ENCODE data around the gene ZNF473. TPM values are rescaled to one million over a fixed set of nuclear protein-coding genes. Genes with fewer than 3 reads are reported as not detected.

The ZNF473 gene
- total RNA-seq, 1 experiment from 2014 or later = 19.0 TPM

DNA sequence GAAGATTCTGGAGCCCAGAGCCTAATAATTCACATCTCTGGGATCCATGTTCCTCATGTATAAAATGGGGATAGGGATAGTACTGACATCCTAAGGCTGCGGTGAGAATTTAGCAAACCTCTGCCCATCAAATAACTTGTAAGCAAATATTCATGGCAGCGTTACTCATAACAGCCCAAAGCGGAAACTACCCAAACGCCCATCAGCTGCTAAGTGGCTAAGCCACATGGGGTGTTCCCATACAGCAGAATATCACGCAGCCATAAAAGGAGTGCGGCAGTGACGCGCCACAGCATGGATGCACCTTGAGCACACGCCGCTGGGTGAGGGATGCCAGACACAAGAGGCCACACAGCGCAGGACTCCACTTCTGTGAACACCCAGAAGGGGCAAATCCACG, 20.4 kb upstream of the ZNF473 start:
- Histone ChIP-seq H4K8ac (replicated peaks; ENCODE audit: insufficient read length, low read depth, low read length) (no peak overlapping the region), H2BK12ac (ENCODE audit: insufficient read length, low read depth, low read length) (no peak overlapping the region), H3K9ac (ENCODE audit: extremely low read depth, insufficient read length, low read length) (no peak overlapping the region), H3K27me3 (ENCODE audit: insufficient read depth, low read length) (no peaks in the 10 kb centered on the region), H2BK20ac (ENCODE audit: low read depth, low read length, poor library complexity, severe bottlenecking) (no peak overlapping the region), H3K14ac (ENCODE audit: insufficient read depth, low read length) (no peak overlapping the region), H3K79me2 (ENCODE audit: insufficient read depth, low read length) (no peaks in the 10 kb centered on the region), H3K4me1 (ENCODE audit: insufficient read depth, low read length) (no peaks in the 10 kb centered on the region), H3K4me2 (ENCODE audit: insufficient read depth, insufficient read length, low read length) (no peak overlapping the region), H2BK5ac (ENCODE audit: insufficient read length, low read length) (no peak overlapping the region), H4K20me1 (ENCODE audit: control insufficient read depth, insufficient read depth, insufficient read length) (no peaks in the 10 kb centered on the region), H3K79me1 (ENCODE audit: insufficient read depth, low read depth, low read length, poor library complexity, severe bottlenecking) (no peaks in the 10 kb centered on the region), H3K18ac (ENCODE audit: insufficient read length, low read depth, low read length) (no peak overlapping the region), H2BK15ac (ENCODE audit: low read depth, low read length) (no peak overlapping the region), H3K23me2 (ENCODE audit: insufficient read length, low read depth, low read length, poor library complexity, severe bottlenecking) (no peaks in the 10 kb centered on the region), H2AFZ (ENCODE audit: low read length) (no peak overlapping the region), H3T11ph (ENCODE audit: low read length) (no peak overlapping the region), H2AK5ac (ENCODE audit: insufficient read length, low read length) (no peak overlapping the region), H3K27ac (ENCODE audit: insufficient read length, low read depth, low read length) (no peak overlapping the region), H3K9me3 (ENCODE audit: control insufficient read depth, low read depth, low read length) (no peaks in the 10 kb centered on the region), H3K23ac (ENCODE audit: insufficient read length, low read depth, low read length) (no peak overlapping the region), H2BK120ac (ENCODE audit: low read depth, low read length, poor library complexity, severe bottlenecking) (no peak overlapping the region), H3K56ac (ENCODE audit: insufficient read length, low read depth, low read length) (no peak overlapping the region), H4K91ac (ENCODE audit: insufficient read length, low read depth, low read length) (no peak overlapping the region), H4K5ac (ENCODE audit: insufficient read length, low read depth, low read length) (no peak overlapping the region), H3K4ac (ENCODE audit: low read depth, low read length) (no peak overlapping the region)
- no peaks in the 10 kb centered on the region for H3K27me3 Mint-ChIP-seq (ENCODE audit: low read depth)
- H3K36me3 Mint-ChIP-seq (ENCODE audit: insufficient read depth in 1 of 3, low read depth in 3 of 3) = peaks cover 8 to 35% (median 30%) of the 10 kb centered on the region in 3 experiments
- no peak overlapping the region for H3K27ac Mint-ChIP-seq
- H3K9me3 Mint-ChIP-seq = no peaks in the 10 kb centered on the region
- no peaks in the 10 kb centered on the region for H3K4me1 Mint-ChIP-seq
- TF ChIP-seq, protein P1, sequence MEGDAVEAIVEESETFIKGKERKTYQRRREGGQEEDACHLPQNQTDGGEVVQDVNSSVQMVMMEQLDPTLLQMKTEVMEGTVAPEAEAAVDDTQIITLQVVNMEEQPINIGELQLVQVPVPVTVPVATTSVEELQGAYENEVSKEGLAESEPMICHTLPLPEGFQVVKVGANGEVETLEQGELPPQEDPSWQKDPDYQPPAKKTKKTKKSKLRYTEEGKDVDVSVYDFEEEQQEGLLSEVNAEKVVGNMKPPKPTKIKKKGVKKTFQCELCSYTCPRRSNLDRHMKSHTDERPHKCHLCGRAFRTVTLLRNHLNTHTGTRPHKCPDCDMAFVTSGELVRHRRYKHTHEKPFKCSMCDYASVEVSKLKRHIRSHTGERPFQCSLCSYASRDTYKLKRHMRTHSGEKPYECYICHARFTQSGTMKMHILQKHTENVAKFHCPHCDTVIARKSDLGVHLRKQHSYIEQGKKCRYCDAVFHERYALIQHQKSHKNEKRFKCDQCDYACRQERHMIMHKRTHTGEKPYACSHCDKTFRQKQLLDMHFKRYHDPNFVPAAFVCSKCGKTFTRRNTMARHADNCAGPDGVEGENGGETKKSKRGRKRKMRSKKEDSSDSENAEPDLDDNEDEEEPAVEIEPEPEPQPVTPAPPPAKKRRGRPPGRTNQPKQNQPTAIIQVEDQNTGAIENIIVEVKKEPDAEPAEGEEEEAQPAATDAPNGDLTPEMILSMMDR (conservative IDR thresholded peaks at IDR 0.05) = no peak
- no peak overlapping the region for H3K4me3 Mint-ChIP-seq
- no peak for DNase-seq
- WGBS (ENCODE audit: extremely low coverage, insufficient read length, low lambda C conversion rate) = no CpG with 5 or more reads among the region's 12 CpGs
